GM12878 (cell line): ENCODE data around the gene SYNGR2. TPM values are rescaled to one million over a fixed set of nuclear protein-coding genes. Genes with fewer than 3 reads are reported as not detected.

Experiments
- BCLAF1 ChIP-seq: fragments of 450-650 bp; IDR thresholded peaks from 2 replicates; pipeline ENCODE4 v1.6.1; 2017; ENCODE audit warnings: antibody characterized with exemption, mild to moderate bottlenecking, moderate library complexity
- CEBPB ChIP-seq, 2 experiments: fragments of 150-350 bp in 1 of 2; IDR thresholded peaks; 2 replicates each; pipeline ENCODE4 v1.6.1; 2012 to 2014; ENCODE audit warnings: low read depth in 2 of 2, low read length in 2 of 2, borderline replicate concordance in 1 of 2, inconsistent platforms in 1 of 2
- CEBPZ ChIP-seq: fragments of 150-350 bp; IDR thresholded peaks from 2 replicates; pipeline ENCODE4 v1.6.1; 2016; ENCODE audit warnings: low read depth, low read length
- CTCF ChIP-seq, 3 experiments: IDR thresholded peaks in 2 of 3; conservative IDR thresholded peaks in 1 of 3; 2 replicates each; pipeline ENCODE4 v1.5.1; 2011; ENCODE audit warnings: low read depth in 3 of 3, low read length in 3 of 3, mild to moderate bottlenecking in 3 of 3, control low read depth in 2 of 3, moderate library complexity in 2 of 3, inconsistent platforms in 1 of 3, mixed read lengths in 1 of 3; ENCODE audit not compliant: control insufficient read depth in 2 of 3, insufficient read depth in 1 of 3; ENCODE audit errors: extremely low read depth in 1 of 3
- EED ChIP-seq: sonication (generic); IDR thresholded peaks from 2 replicates; pipeline ENCODE4 v1.6.1; 2016; ENCODE audit warnings: antibody characterized with exemption, low read depth
- HDAC2 ChIP-seq: fragments of 200-600 bp; sonication (generic); IDR thresholded peaks from 2 replicates; pipeline ENCODE4 v1.6.1; 2017
- JUNB ChIP-seq: IDR thresholded peaks from 2 replicates; pipeline ENCODE4 v1.6.1; 2016; ENCODE audit warnings: antibody characterized with exemption, mild to moderate bottlenecking
- KDM1A ChIP-seq: fragments of 200-600 bp; sonication (generic); IDR thresholded peaks from 2 replicates; pipeline ENCODE4 v1.6.1; 2016; ENCODE audit warnings: borderline replicate concordance
- PAX8 ChIP-seq: fragments of 450-650 bp; IDR thresholded peaks from 2 replicates; pipeline ENCODE4 v1.6.1; 2017; ENCODE audit warnings: mild to moderate bottlenecking, moderate library complexity
- POLR2AphosphoS2 ChIP-seq: IDR thresholded peaks from 2 replicates; pipeline ENCODE4 v1.6.1; 2011; ENCODE audit warnings: low read depth, mild to moderate bottlenecking, low read length, improper control_type of control experiment, moderate library complexity
- RAD51 ChIP-seq: fragments of 450-650 bp; IDR thresholded peaks from 2 replicates; pipeline ENCODE4 v1.6.1; 2016; ENCODE audit warnings: moderate library complexity, mild to moderate bottlenecking, inconsistent platforms
- RB1 ChIP-seq: fragments of 450-650 bp; formaldehyde crosslinking; IDR thresholded peaks from 2 replicates; pipeline ENCODE4 v1.6.1; 2017; ENCODE audit warnings: mild to moderate bottlenecking, borderline replicate concordance
- TCF3 ChIP-seq: IDR thresholded peaks from 2 replicates; pipeline ENCODE4 v1.6.1; 2012; ENCODE audit warnings: low read depth, mild to moderate bottlenecking, low read length, borderline replicate concordance; ENCODE audit not compliant: insufficient read depth
- TCF7 ChIP-seq: IDR thresholded peaks from 2 replicates; pipeline ENCODE4 v1.6.1; 2014; ENCODE audit warnings: antibody characterized with exemption, borderline replicate concordance
- USF2 ChIP-seq: IDR thresholded peaks from 2 replicates; pipeline ENCODE4 v1.6.1; 2011; ENCODE audit warnings: low read depth, low read length, improper control_type of control experiment, borderline replicate concordance
- ZZZ3 ChIP-seq: IDR thresholded peaks from 2 replicates; pipeline ENCODE4 v1.6.1; 2011; ENCODE audit warnings: low read depth; ENCODE audit not compliant: control insufficient read depth, insufficient read length
- polyA plus RNA-seq, 11 experiments: library from polyadenylated mRNA; depleted of rRNA in 4 of 11; unstranded in 6 of 11; stranded (reverse) in 5 of 11; fragments of >200 nt; fragmentation: Nextera tagmentation in 4 of 11; fragmentation: Illumina TruSeq in 1 of 11; extraction: Ambion mirVana in 4 of 11; extraction: Trizol in 1 of 11; gene quantifications; 1 replicate in 1 of 11; 2 replicates in 10 of 11; pipeline versions ENCODE4 v1.2.1 to v1.2.3, GENCODE V29; 2011 to 2016; ENCODE audit warnings: inconsistent platforms in 2 of 11, missing spikeins in 2 of 11, low read depth in 1 of 11
- total RNA-seq, 4 experiments: library from RNA; depleted of rRNA in 3 of 4; stranded (reverse); fragments of >200 nt in 3 of 4; fragmentation: Illumina TruSeq in 1 of 4; extraction: Trizol in 1 of 4; gene quantifications; 2 replicates each; pipeline versions ENCODE4 v1.2.1 to v1.2.3, GENCODE V29; 2013 to 2021
- TF ChIP-seq, protein P1 (sequence below): fragments of 450-650 bp; IDR thresholded peaks from 2 replicates; pipeline ENCODE4 v1.6.1; 2016; ENCODE audit warnings: mild to moderate bottlenecking
- TF ChIP-seq, protein P2 (sequence below): IDR thresholded peaks from 2 replicates; pipeline ENCODE4 v1.6.1; 2011; ENCODE audit warnings: mild to moderate bottlenecking, low read depth, low read length, moderate library complexity; ENCODE audit not compliant: insufficient replicate concordance

SYNGR2 gene
- total and polyA plus RNA-seq, 10 of the 15 experiments (the other 5 are each of a cell fraction or from before 2014, with no cell fraction given), result 4.4 to 529 (median 261) TPM

- no peak for TF ChIP-seq CEBPZ
- no peak for TF ChIP-seq CTCF (IDR thresholded peaks at IDR 0.05 in 2 of 3, conservative IDR thresholded peaks at IDR 0.05 in 1 of 3; ENCODE audit: control insufficient read depth in 2 of 3, extremely low read depth in 1 of 3, insufficient read depth in 1 of 3, low read depth in 3 of 3, low read length in 3 of 3)
- no peak for TF ChIP-seq PAX8
- TF ChIP-seq, protein P1, sequence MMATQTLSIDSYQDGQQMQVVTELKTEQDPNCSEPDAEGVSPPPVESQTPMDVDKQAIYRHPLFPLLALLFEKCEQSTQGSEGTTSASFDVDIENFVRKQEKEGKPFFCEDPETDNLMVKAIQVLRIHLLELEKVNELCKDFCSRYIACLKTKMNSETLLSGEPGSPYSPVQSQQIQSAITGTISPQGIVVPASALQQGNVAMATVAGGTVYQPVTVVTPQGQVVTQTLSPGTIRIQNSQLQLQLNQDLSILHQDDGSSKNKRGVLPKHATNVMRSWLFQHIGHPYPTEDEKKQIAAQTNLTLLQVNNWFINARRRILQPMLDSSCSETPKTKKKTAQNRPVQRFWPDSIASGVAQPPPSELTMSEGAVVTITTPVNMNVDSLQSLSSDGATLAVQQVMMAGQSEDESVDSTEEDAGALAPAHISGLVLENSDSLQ, result no peak
- TF ChIP-seq JUNB, result peak; percentile 93
- TF ChIP-seq, protein P2, sequence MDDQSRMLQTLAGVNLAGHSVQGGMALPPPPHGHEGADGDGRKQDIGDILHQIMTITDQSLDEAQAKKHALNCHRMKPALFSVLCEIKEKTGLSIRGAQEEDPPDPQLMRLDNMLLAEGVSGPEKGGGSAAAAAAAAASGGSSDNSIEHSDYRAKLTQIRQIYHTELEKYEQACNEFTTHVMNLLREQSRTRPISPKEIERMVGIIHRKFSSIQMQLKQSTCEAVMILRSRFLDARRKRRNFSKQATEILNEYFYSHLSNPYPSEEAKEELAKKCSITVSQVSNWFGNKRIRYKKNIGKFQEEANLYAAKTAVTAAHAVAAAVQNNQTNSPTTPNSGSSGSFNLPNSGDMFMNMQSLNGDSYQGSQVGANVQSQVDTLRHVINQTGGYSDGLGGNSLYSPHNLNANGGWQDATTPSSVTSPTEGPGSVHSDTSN, result no peak
- no peak for TF ChIP-seq RB1
- TF ChIP-seq TCF3, result peak; percentile 34; the same call in 1 of the 2 replicates
- no peak for TF ChIP-seq TCF7
- peak; percentile 95 for TF ChIP-seq EED
- TF ChIP-seq HDAC2, result no peak
- no peak for TF ChIP-seq POLR2AphosphoS2
- no peak for TF ChIP-seq ZZZ3
- TF ChIP-seq BCLAF1, result no peak
- peak in 1 of 2 experiments; percentile 38; a peak in 2 of 4 replicates for TF ChIP-seq CEBPB (IDR thresholded peaks at IDR 0.05; ENCODE audit: borderline replicate concordance in 1 of 2, low read depth in 2 of 2, low read length in 2 of 2)
- peak; percentile 44 for TF ChIP-seq RAD51
- TF ChIP-seq KDM1A, result no peak
- no peak for TF ChIP-seq USF2
Measured at GRCh38 chr17:78159575-78160158, 8.7 kb upstream of the SYNGR2 start (continued).
